ENCODE measurements around the gene PRM1.

- TF ChIP-seq, protein P1, sequence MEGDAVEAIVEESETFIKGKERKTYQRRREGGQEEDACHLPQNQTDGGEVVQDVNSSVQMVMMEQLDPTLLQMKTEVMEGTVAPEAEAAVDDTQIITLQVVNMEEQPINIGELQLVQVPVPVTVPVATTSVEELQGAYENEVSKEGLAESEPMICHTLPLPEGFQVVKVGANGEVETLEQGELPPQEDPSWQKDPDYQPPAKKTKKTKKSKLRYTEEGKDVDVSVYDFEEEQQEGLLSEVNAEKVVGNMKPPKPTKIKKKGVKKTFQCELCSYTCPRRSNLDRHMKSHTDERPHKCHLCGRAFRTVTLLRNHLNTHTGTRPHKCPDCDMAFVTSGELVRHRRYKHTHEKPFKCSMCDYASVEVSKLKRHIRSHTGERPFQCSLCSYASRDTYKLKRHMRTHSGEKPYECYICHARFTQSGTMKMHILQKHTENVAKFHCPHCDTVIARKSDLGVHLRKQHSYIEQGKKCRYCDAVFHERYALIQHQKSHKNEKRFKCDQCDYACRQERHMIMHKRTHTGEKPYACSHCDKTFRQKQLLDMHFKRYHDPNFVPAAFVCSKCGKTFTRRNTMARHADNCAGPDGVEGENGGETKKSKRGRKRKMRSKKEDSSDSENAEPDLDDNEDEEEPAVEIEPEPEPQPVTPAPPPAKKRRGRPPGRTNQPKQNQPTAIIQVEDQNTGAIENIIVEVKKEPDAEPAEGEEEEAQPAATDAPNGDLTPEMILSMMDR (IDR thresholded peaks at IDR 0.05) = no peak
- TF ChIP-seq POLR2AphosphoS2 (conservative IDR thresholded peaks at IDR 0.05; ENCODE audit: low read length) (no peak), PBX3 (IDR thresholded peaks at IDR 0.05) (no peak), CEBPB (IDR thresholded peaks at IDR 0.05) (no peak)
- TF ChIP-seq, protein P2, sequence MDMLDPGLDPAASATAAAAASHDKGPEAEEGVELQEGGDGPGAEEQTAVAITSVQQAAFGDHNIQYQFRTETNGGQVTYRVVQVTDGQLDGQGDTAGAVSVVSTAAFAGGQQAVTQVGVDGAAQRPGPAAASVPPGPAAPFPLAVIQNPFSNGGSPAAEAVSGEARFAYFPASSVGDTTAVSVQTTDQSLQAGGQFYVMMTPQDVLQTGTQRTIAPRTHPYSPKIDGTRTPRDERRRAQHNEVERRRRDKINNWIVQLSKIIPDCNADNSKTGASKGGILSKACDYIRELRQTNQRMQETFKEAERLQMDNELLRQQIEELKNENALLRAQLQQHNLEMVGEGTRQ (IDR thresholded peaks at IDR 0.05) = no peak
These were observed 34.4 kb upstream of the PRM1 start for GRCh38 chr16:11315510-11315909.
